B cell (primary cell): ENCODE results near the gene RAB22A. TPM values are rescaled to one million over a fixed set of nuclear protein-coding genes. Genes with fewer than 3 reads are reported as not detected.
A peak's percentile ranks its signal among the peaks of the same experiment; 100 is the strongest.

Source experiments
- ATAC-seq: fragments of 200-7000 bp; cut with Tn5 transposase; one replicate; pipeline ENCODE4 v1.10.0; 2021; ENCODE audit warnings: low read depth, mild to moderate bottlenecking, moderate number of reproducible peaks, moderate library complexity
- CTCF ChIA-PET: fragments of 350-600 bp; sonication (Branson Sonifier 250); formaldehyde crosslinking; loops from one replicate; lab custom pipeline; 2021; ENCODE audit warnings: antibody characterized with exemption, inconsistent platforms; lab: Charles Lee
- POLR2A ChIA-PET: fragments of 350-600 bp; sonication (Branson Sonifier 250); formaldehyde crosslinking; loops from one replicate; lab custom pipeline; 2021; ENCODE audit warnings: antibody characterized with exemption; lab: Charles Lee
- DNase-seq: peaks from one replicate; pipeline ENCODE4 v3.0.0; 2013
- H2AFZ ChIP-seq: 2 replicates; pipeline ENCODE4 v1.6.1; 2012; ENCODE audit warnings: mild to moderate bottlenecking, low read depth, low read length; ENCODE audit not compliant: insufficient read depth, poor library complexity, severe bottlenecking
- H3K27ac ChIP-seq, 2 donors: 1 replicate in 1 of 2; 2 replicates in 1 of 2; pipeline ENCODE4 v1.5.1; 2012 to 2013; ENCODE audit warnings: low read length in 2 of 2, mild to moderate bottlenecking in 2 of 2, moderate library complexity in 1 of 2
- H3K27me3 ChIP-seq, 4 experiments: fragments of 200-600 bp in 1 of 4; sonication (generic) in 1 of 4; replicated peaks in 1 of 4; 1 replicate in 2 of 4; 2 replicates in 2 of 4; pipeline versions ENCODE4 v1.6.1 to v1.7.0; 2013 to 2016; ENCODE audit warnings: low read length in 3 of 4, mild to moderate bottlenecking in 2 of 4, mixed read lengths in 1 of 4, moderate library complexity in 1 of 4; ENCODE audit not compliant: insufficient read depth in 4 of 4, control insufficient read depth in 3 of 4; ENCODE audit errors: control extremely low read depth in 1 of 4
- H3K36me3 ChIP-seq, 2 experiments: replicated peaks in 1 of 2; 1 replicate in 1 of 2; 2 replicates in 1 of 2; pipeline versions ENCODE4 v1.6.1 to v1.7.1; 2013; ENCODE audit warnings: low read length in 1 of 2; ENCODE audit not compliant: insufficient read depth in 2 of 2, control insufficient read depth in 1 of 2; ENCODE audit errors: control extremely low read depth in 1 of 2, extremely low read depth in 1 of 2
- H3K4me1 ChIP-seq, 2 donors: fragments of 200-600 bp in 1 of 2; sonication (generic) in 1 of 2; 1 replicate in 1 of 2; 2 replicates in 1 of 2; pipeline versions ENCODE4 v1.5.1 to v1.6.1; 2013 to 2017; ENCODE audit warnings: low read length in 2 of 2; ENCODE audit not compliant: control insufficient read depth in 2 of 2, insufficient read depth in 2 of 2
- H3K4me2 ChIP-seq: replicated peaks from 2 replicates; pipeline ENCODE3; 2012; ENCODE audit warnings: mild to moderate bottlenecking, low read depth, low read length; ENCODE audit not compliant: poor library complexity, severe bottlenecking
- H3K4me3 ChIP-seq, 5 experiments: fragments of 200-600 bp in 1 of 5; sonication (generic) in 1 of 5; 1 replicate in 3 of 5; 2 replicates in 2 of 5; pipeline versions ENCODE4 v1.5.1 to v1.7.0; 2011 to 2016; ENCODE audit warnings: low read length in 4 of 5, mild to moderate bottlenecking in 4 of 5, low read depth in 2 of 5, control low read depth in 1 of 5, moderate library complexity in 1 of 5; ENCODE audit not compliant: insufficient read depth in 1 of 5; ENCODE audit errors: control extremely low read depth in 1 of 5, extremely low read depth in 1 of 5
- H3K79me2 ChIP-seq: fragments of 200-600 bp; sonication (generic); one replicate; pipeline ENCODE4 v1.6.0; 2016; ENCODE audit warnings: low read length; ENCODE audit not compliant: control insufficient read depth, insufficient read depth
- H3K9ac ChIP-seq: fragments of 200-600 bp; sonication (generic); 2 replicates; pipeline ENCODE4 v1.6.1; 2017; ENCODE audit warnings: mild to moderate bottlenecking, low read length, moderate library complexity
- H3K9me3 ChIP-seq, 3 donors: one replicate each; pipeline versions ENCODE4 v1.6.1 to v1.7.1; 2013; ENCODE audit warnings: low read length in 2 of 3; ENCODE audit not compliant: control insufficient read depth in 2 of 3, insufficient read depth in 1 of 3; ENCODE audit errors: control extremely low read depth in 1 of 3
- H4K20me1 ChIP-seq: 2 replicates; pipeline ENCODE4 v1.6.0; 2012; ENCODE audit warnings: mild to moderate bottlenecking, low read length; ENCODE audit not compliant: insufficient read depth, control insufficient read depth, poor library complexity, severe bottlenecking
- H3K27ac Mint-ChIP-seq: one replicate; pipeline ENCODE4 v1.8.0; 2021; ENCODE audit warnings: mixed read lengths
- H3K27me3 Mint-ChIP-seq: one replicate; pipeline ENCODE4 v1.8.0; 2021; ENCODE audit warnings: mixed read lengths
- H3K4me1 Mint-ChIP-seq: one replicate; pipeline ENCODE4 v1.8.0; 2021; ENCODE audit warnings: mixed read lengths
- H3K4me3 Mint-ChIP-seq: one replicate; pipeline ENCODE4 v1.8.0; 2021; ENCODE audit warnings: mixed read lengths
- H3K9me3 Mint-ChIP-seq: one replicate; pipeline ENCODE4 v1.8.0; 2022; ENCODE audit warnings: mixed read lengths; ENCODE audit not compliant: insufficient read depth
- CTCF ChIP-seq: fragments of 200-600 bp; IDR thresholded peaks from one replicate; pipeline ENCODE4 v1.8.0; 2022; ENCODE audit warnings: antibody characterized with exemption, mild to moderate bottlenecking
- EZH2 ChIP-seq: IDR thresholded peaks from 2 replicates; pipeline ENCODE4 v1.6.1; 2012; ENCODE audit warnings: borderline replicate concordance, low read depth, mild to moderate bottlenecking, moderate library complexity, low read length; ENCODE audit not compliant: insufficient read depth, poor library complexity, severe bottlenecking
- WGBS: methylation state at CpG from one replicate; pipeline ENCODE4 v1.1.5; 2013; ENCODE audit warnings: missing lambda C conversion rate; ENCODE audit not compliant: insufficient coverage; 5-methylcytosine and 5-hydroxymethylcytosine counted together
- intact Hi-C: fragments of 100-400 bp; cut with micrococcal nuclease; formaldehyde crosslinking; loops from one replicate; pipeline ENCODE4 v1.10.0; 2022
- polyA plus RNA-seq: library from polyadenylated mRNA; depleted of rRNA; stranded (reverse); fragments of >200 nt; gene quantifications from 2 replicates; pipeline ENCODE4 v1.2.3, GENCODE V29; 2012
- total RNA-seq, 2 donors: library from RNA; stranded (reverse); fragments of 120-200 nt in 1 of 2; gene quantifications; 1 replicate in 1 of 2; 2 replicates in 1 of 2; pipeline versions ENCODE4 v1.2.3 to v1.2.4, GENCODE V29; 2013 to 2022

The RAB22A gene
- total and polyA plus RNA-seq, 2 donors (not counting 1 experiment from before 2014, with no cell fraction given) = 7.5 to 21.1 TPM

GRCh38 chr20:58399926-58400325 lies 90.4 kb downstream of the RAB22A start:
- H3K27ac ChIP-seq = no peak overlapping the region
- H2AFZ ChIP-seq = no peak overlapping the region
- intact Hi-C loops = no loop called here
- no peak for TF ChIP-seq EZH2
- no peak for TF ChIP-seq CTCF
- peaks cover 100% of the 10 kb centered on the region for H3K79me2 ChIP-seq
- 100% methylated on average over 5 of the region's 6 CpGs for WGBS
- H3K4me3 ChIP-seq = no peak overlapping the region
- H3K9ac ChIP-seq = no peak overlapping the region
- ATAC-seq = no peak
- Mint-ChIP-seq H3K27me3 (no peaks in the 10 kb centered on the region), H3K9me3 (no peaks in the 10 kb centered on the region), H3K4me1 (peaks cover 41% of the 10 kb centered on the region), H3K4me3 (no peak overlapping the region), H3K27ac (no peak overlapping the region)
- no peaks in the 10 kb centered on the region for H3K27me3 ChIP-seq
- ChIA-PET CTCF (interaction anchor here (0.5 to 0.6 kb wide), 2 partner anchors 822 to 901 kb away, joined by 3 to 4 read pairs; no protein-coding TSS in a partner anchor), POLR2A (no interaction called here)
- H4K20me1 ChIP-seq = peaks cover 93% of the 10 kb centered on the region
- peaks cover 0 to 3% of the 10 kb centered on the region in 2 experiments for H3K36me3 ChIP-seq
- H3K4me2 ChIP-seq = no peak overlapping the region
- H3K4me1 ChIP-seq = peaks cover 35 to 52% of the 10 kb centered on the region in 2 donors
- DNase-seq = no peak
- no peaks in the 10 kb centered on the region for H3K9me3 ChIP-seq

GRCh38 chr20:58401162-58401561 lies 91.6 kb downstream of the RAB22A start:
- Histone ChIP-seq H3K9me3 (no peaks in the 10 kb centered on the region), H2AFZ (no peak overlapping the region), H3K4me2 (peak overlapping the region; percentile 21), H3K4me3 (no peak overlapping the region), H3K27ac (no peak overlapping the region), H3K36me3 (peaks cover 0 to 3% of the 10 kb centered on the region in 2 experiments), H3K27me3 (no peaks in the 10 kb centered on the region), H3K9ac (no peak overlapping the region), H4K20me1 (peaks cover 94% of the 10 kb centered on the region), H3K79me2 (peaks cover 97% of the 10 kb centered on the region), H3K4me1 (peaks cover 35 to 52% of the 10 kb centered on the region in 2 donors)
- Mint-ChIP-seq H3K4me3 (no peak overlapping the region), H3K4me1 (peaks cover 34% of the 10 kb centered on the region), H3K9me3 (no peaks in the 10 kb centered on the region), H3K27ac (no peak overlapping the region), H3K27me3 (no peaks in the 10 kb centered on the region)
- intact Hi-C loops = no loop called here
- CTCF ChIA-PET = no interaction called here
- 42% methylated on average over 1 of the region's 1 CpG for WGBS
- ATAC-seq (no peak), DNase-seq (no peak)
- no peak for TF ChIP-seq EZH2
- TF ChIP-seq CTCF = no peak
- POLR2A ChIA-PET = no interaction called here
